ENCODE results near the gene C21orf58. TPM values are rescaled to one million over a fixed set of nuclear protein-coding genes. Genes with fewer than 3 reads are reported as not detected.

C21orf58 gene
- polyA plus RNA-seq, 3 donors: 0.15 to 0.73 (median 0.21) TPM

GRCh38 chr21:46319186-46319585, 4.5 kb downstream of the C21orf58 start:
- Histone ChIP-seq H2AFZ (ENCODE audit: insufficient read depth, low read depth, low read length, poor library complexity, severe bottlenecking) (no peak overlapping the region), H3K27me3 (ENCODE audit: control insufficient read depth in 2 of 2, insufficient read depth in 2 of 2, low read length in 2 of 2) (no peaks in the 10 kb centered on the region), H3K79me2 (ENCODE audit: insufficient read depth, low read length) (peaks cover 59% of the 10 kb centered on the region), H3K27ac (ENCODE audit: low read depth in 1 of 2, low read length in 2 of 2) (peak overlapping the region in 1 of 2 donors; percentile 61), H3K4me3 (replicated peaks in 1 of 3; ENCODE audit: low read depth in 2 of 3, low read length in 3 of 3) (no peak overlapping the region), H3K9ac (ENCODE audit: insufficient read depth, low read length, poor library complexity, severe bottlenecking) (no peak overlapping the region), H3K4me2 (replicated peaks; ENCODE audit: extremely low read depth, low read length, poor library complexity, severe bottlenecking) (no peak overlapping the region), H3K4me1 (ENCODE audit: control insufficient read depth in 1 of 2, insufficient read depth in 2 of 2, low read length in 2 of 2) (peaks cover 36% of the 10 kb centered on the region in 2 donors), H4K20me1 (ENCODE audit: insufficient read depth, low read length) (no peaks in the 10 kb centered on the region), H3K9me3 (replicated peaks in 1 of 2; ENCODE audit: control insufficient read depth in 1 of 2, insufficient read depth in 1 of 2, low read length in 2 of 2) (no peaks in the 10 kb centered on the region), H3K36me3 (replicated peaks in 1 of 2; ENCODE audit: control insufficient read depth in 1 of 2, insufficient read depth in 2 of 2, low read length in 2 of 2) (peaks cover 9 to 17% of the 10 kb centered on the region in 2 donors)
- 93% methylated on average over 3 of the region's 7 CpGs for WGBS (ENCODE audit: insufficient coverage)
- TF ChIP-seq, protein P1, sequence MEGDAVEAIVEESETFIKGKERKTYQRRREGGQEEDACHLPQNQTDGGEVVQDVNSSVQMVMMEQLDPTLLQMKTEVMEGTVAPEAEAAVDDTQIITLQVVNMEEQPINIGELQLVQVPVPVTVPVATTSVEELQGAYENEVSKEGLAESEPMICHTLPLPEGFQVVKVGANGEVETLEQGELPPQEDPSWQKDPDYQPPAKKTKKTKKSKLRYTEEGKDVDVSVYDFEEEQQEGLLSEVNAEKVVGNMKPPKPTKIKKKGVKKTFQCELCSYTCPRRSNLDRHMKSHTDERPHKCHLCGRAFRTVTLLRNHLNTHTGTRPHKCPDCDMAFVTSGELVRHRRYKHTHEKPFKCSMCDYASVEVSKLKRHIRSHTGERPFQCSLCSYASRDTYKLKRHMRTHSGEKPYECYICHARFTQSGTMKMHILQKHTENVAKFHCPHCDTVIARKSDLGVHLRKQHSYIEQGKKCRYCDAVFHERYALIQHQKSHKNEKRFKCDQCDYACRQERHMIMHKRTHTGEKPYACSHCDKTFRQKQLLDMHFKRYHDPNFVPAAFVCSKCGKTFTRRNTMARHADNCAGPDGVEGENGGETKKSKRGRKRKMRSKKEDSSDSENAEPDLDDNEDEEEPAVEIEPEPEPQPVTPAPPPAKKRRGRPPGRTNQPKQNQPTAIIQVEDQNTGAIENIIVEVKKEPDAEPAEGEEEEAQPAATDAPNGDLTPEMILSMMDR (IDR thresholded peaks at IDR 0.05): no peak
- peak overlapping the region in 1 of 7 donors; percentile 66 for H3K27ac Mint-ChIP-seq
- intact Hi-C loops (cut with micrococcal nuclease): no loop called here
- peaks cover 0 to 4% (median 0%) of the 10 kb centered on the region in 7 donors for H3K9me3 Mint-ChIP-seq
- H3K27me3 Mint-ChIP-seq (ENCODE audit: low read depth in 3 of 3): peaks cover 0 to 3% (median 0%) of the 10 kb centered on the region in 3 donors
- H3K36me3 Mint-ChIP-seq: peaks cover 0 to 19% of the 10 kb centered on the region in 2 donors
- no peak for DNase-seq
- H3K4me3 Mint-ChIP-seq: no peak overlapping the region
- peaks cover 40% of the 10 kb centered on the region for H3K4me1 Mint-ChIP-seq

DNA sequence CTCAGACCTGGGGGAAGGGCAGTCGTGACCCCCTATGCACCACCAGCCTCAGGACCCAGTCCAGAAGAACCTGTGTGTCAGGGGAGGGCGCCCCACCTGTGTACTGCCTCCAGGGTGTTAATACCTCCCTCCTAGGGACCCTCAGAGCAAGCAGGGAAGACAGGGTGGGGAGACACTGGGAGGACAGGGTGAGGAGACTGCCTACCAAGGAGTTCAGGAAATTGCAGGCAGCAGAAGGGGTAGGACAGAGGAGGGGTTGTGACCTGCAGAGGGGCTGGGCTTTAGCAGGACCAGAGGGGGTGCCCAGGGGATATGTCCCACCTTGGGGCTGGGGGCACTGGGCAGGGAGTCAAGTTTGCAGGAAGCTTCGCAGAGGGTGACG, 5.2 kb downstream of the C21orf58 start:
- peaks cover 13 to 23% of the 10 kb centered on the region in 2 donors for H3K36me3 ChIP-seq (replicated peaks in 1 of 2; ENCODE audit: control insufficient read depth in 1 of 2, insufficient read depth in 2 of 2, low read length in 2 of 2)
- peaks cover 4 to 26% of the 10 kb centered on the region in 2 donors for H3K36me3 Mint-ChIP-seq
- peaks cover 0 to 3% (median 0%) of the 10 kb centered on the region in 3 donors for H3K27me3 Mint-ChIP-seq (ENCODE audit: low read depth in 3 of 3)
- H3K27ac Mint-ChIP-seq: peak overlapping the region in 5 of 7 donors; percentile 18 to 73 (median 25)
- H3K4me2 ChIP-seq (replicated peaks; ENCODE audit: extremely low read depth, low read length, poor library complexity, severe bottlenecking): no peak overlapping the region
- no peak overlapping the region for H3K9ac ChIP-seq (ENCODE audit: insufficient read depth, low read length, poor library complexity, severe bottlenecking)
- H2AFZ ChIP-seq (ENCODE audit: insufficient read depth, low read depth, low read length, poor library complexity, severe bottlenecking): no peak overlapping the region
- H3K9me3 Mint-ChIP-seq: peaks cover 0 to 4% (median 0%) of the 10 kb centered on the region in 7 donors
- WGBS (ENCODE audit: insufficient coverage): 67% methylated on average over 2 of the region's 4 CpGs
- no peak overlapping the region for H3K4me3 ChIP-seq (replicated peaks in 1 of 3; ENCODE audit: low read depth in 2 of 3, low read length in 3 of 3)
- peaks cover 40% of the 10 kb centered on the region for H3K4me1 Mint-ChIP-seq
- intact Hi-C loops (cut with micrococcal nuclease): no loop called here
- peak overlapping the region in 1 of 2 donors; percentile 61 for H3K27ac ChIP-seq (ENCODE audit: low read depth in 1 of 2, low read length in 2 of 2)
- peaks cover 35 to 36% of the 10 kb centered on the region in 2 donors for H3K4me1 ChIP-seq (ENCODE audit: control insufficient read depth in 1 of 2, insufficient read depth in 2 of 2, low read length in 2 of 2)
- no peaks in the 10 kb centered on the region for H3K27me3 ChIP-seq (ENCODE audit: control insufficient read depth in 2 of 2, insufficient read depth in 2 of 2, low read length in 2 of 2)
- TF ChIP-seq, protein P1 (IDR thresholded peaks at IDR 0.05): no peak
- no peaks in the 10 kb centered on the region for H4K20me1 ChIP-seq (ENCODE audit: insufficient read depth, low read length)
- no peaks in the 10 kb centered on the region for H3K9me3 ChIP-seq (replicated peaks in 1 of 2; ENCODE audit: control insufficient read depth in 1 of 2, insufficient read depth in 1 of 2, low read length in 2 of 2)
- H3K4me3 Mint-ChIP-seq: no peak overlapping the region
- no peak for DNase-seq
- peaks cover 57% of the 10 kb centered on the region for H3K79me2 ChIP-seq (ENCODE audit: insufficient read depth, low read length)
